Neural progenitor cell (in vitro differentiated cells): ENCODE data around the gene PIGM. TPM values are rescaled to one million over a fixed set of nuclear protein-coding genes. Genes with fewer than 3 reads are reported as not detected.

Experiments
- DNase-seq: peaks from one replicate; pipeline ENCODE4 v3.0.0-alpha.2; 2016; ENCODE audit warnings: low spot score
- H2AFZ ChIP-seq: fragments of 200-600 bp; sonication (generic); replicated peaks from 2 replicates; pipeline ENCODE4 v1.6.1; 2016; ENCODE audit warnings: antibody characterized with exemption
- H3F3A ChIP-seq: fragments of 200-600 bp; sonication (generic); 2 replicates; pipeline ENCODE4 v1.6.1; 2016; ENCODE audit warnings: antibody characterized with exemption, low read depth
- H3K27ac ChIP-seq: fragments of 200-600 bp; sonication (generic); 2 replicates; pipeline ENCODE4 v1.5.1; 2016; ENCODE audit warnings: mild to moderate bottlenecking
- H3K27me3 ChIP-seq: fragments of 200-600 bp; sonication (generic); 2 replicates; pipeline ENCODE4 v1.6.1; 2016; ENCODE audit warnings: mild to moderate bottlenecking, moderate library complexity
- H3K36me3 ChIP-seq: fragments of 200-600 bp; sonication (generic); 2 replicates; pipeline ENCODE4 v1.5.1; 2016
- H3K4me1 ChIP-seq: fragments of 200-600 bp; sonication (generic); 2 replicates; pipeline ENCODE4 v1.6.1; 2016; ENCODE audit warnings: mixed run types
- H3K4me2 ChIP-seq: fragments of 200-600 bp; sonication (generic); 2 replicates; pipeline ENCODE4 v1.6.1; 2016
- H3K4me3 ChIP-seq: fragments of 200-600 bp; sonication (generic); 2 replicates; pipeline ENCODE4 v1.5.1; 2016
- H3K79me2 ChIP-seq: fragments of 200-600 bp; sonication (generic); 2 replicates; pipeline ENCODE4 v1.6.1; 2016; ENCODE audit warnings: low read depth
- H3K9ac ChIP-seq: fragments of 200-600 bp; sonication (generic); 2 replicates; pipeline ENCODE4 v1.6.1; 2016
- H3K9me3 ChIP-seq: fragments of 200-600 bp; sonication (generic); 2 replicates; pipeline ENCODE4 v1.5.1; 2016; ENCODE audit warnings: low read depth
- H4K20me1 ChIP-seq: fragments of 200-600 bp; sonication (generic); 2 replicates; pipeline ENCODE4 v1.6.1; 2016; ENCODE audit warnings: low read depth
- H3K27ac Mint-ChIP-seq: 3 replicates; pipeline ENCODE4 v1.8.0; 2021; ENCODE audit warnings: mixed read lengths
- H3K27me3 Mint-ChIP-seq: 2 replicates; pipeline ENCODE4 v1.8.0; 2022; ENCODE audit warnings: low read depth, mild to moderate bottlenecking, inconsistent platforms, moderate library complexity, mixed read lengths; ENCODE audit not compliant: insufficient read depth
- H3K36me3 Mint-ChIP-seq: 3 replicates; pipeline ENCODE4 v1.8.0; 2021; ENCODE audit warnings: mixed read lengths
- H3K4me1 Mint-ChIP-seq: 3 replicates; pipeline ENCODE4 v1.8.0; 2021; ENCODE audit warnings: mixed read lengths
- H3K4me3 Mint-ChIP-seq: 3 replicates; pipeline ENCODE4 v1.8.0; 2021; ENCODE audit warnings: mild to moderate bottlenecking, moderate library complexity, mixed read lengths
- H3K9me3 Mint-ChIP-seq: 3 replicates; pipeline ENCODE4 v1.8.0; 2020; ENCODE audit warnings: mixed read lengths
- EZH2 ChIP-seq: fragments of 200-600 bp; sonication (generic); IDR thresholded peaks from 2 replicates; pipeline ENCODE4 v1.6.1; 2017; ENCODE audit warnings: antibody characterized with exemption, mild to moderate bottlenecking, moderate library complexity
- EZH2phosphoT487 ChIP-seq: fragments of 200-600 bp; sonication (generic); IDR thresholded peaks from 2 replicates; pipeline ENCODE4 v1.6.1; 2017; ENCODE audit warnings: antibody characterized with exemption
- total RNA-seq: library from RNA; depleted of rRNA; stranded (reverse); fragments of >200 nt; gene quantifications from 2 replicates; pipeline ENCODE4 v1.2.3, GENCODE V29; 2015; ENCODE audit warnings: low replicate concordance
- TF ChIP-seq, protein P1 (sequence below): fragments of 200-600 bp; sonication (generic); IDR thresholded peaks from 2 replicates; pipeline ENCODE4 v1.5.1; 2017; ENCODE audit warnings: antibody characterized with exemption, mild to moderate bottlenecking

PIGM gene
- total RNA-seq, 1 donor from 2014 or later = 7.1 TPM

DNA sequence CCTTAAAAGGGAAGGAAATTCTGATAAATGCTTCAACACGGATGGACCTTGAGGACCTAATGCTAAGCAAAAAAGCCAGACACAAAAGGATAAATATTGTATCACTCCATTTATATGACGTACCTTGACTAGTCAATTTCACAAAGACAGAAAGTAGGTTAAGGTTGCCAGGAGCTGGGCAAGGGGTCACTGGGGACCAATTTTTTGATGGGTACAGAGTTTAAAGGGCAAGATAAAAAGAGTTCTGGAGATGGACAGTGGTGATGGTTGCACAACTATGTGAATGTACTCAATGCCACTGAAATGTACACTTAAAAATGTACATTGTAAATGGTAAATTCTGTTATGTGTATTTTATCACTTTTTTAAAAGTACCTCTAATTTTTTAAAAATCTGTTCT lies 45.7 kb downstream of the PIGM start:
- Histone ChIP-seq H4K20me1 (no peaks in the 10 kb centered on the region), H3K79me2 (no peaks in the 10 kb centered on the region), H3K9ac (no peak overlapping the region), H3F3A (no peaks in the 10 kb centered on the region), H3K4me1 (no peaks in the 10 kb centered on the region), H3K9me3 (no peaks in the 10 kb centered on the region), H3K4me2 (no peak overlapping the region), H3K4me3 (no peak overlapping the region), H2AFZ (no peak overlapping the region), H3K27me3 (no peaks in the 10 kb centered on the region), H3K36me3 (no peaks in the 10 kb centered on the region), H3K27ac (no peak overlapping the region)
- no peak overlapping the region for H3K27ac Mint-ChIP-seq
- TF ChIP-seq EZH2 = no peak
- TF ChIP-seq, protein P1, sequence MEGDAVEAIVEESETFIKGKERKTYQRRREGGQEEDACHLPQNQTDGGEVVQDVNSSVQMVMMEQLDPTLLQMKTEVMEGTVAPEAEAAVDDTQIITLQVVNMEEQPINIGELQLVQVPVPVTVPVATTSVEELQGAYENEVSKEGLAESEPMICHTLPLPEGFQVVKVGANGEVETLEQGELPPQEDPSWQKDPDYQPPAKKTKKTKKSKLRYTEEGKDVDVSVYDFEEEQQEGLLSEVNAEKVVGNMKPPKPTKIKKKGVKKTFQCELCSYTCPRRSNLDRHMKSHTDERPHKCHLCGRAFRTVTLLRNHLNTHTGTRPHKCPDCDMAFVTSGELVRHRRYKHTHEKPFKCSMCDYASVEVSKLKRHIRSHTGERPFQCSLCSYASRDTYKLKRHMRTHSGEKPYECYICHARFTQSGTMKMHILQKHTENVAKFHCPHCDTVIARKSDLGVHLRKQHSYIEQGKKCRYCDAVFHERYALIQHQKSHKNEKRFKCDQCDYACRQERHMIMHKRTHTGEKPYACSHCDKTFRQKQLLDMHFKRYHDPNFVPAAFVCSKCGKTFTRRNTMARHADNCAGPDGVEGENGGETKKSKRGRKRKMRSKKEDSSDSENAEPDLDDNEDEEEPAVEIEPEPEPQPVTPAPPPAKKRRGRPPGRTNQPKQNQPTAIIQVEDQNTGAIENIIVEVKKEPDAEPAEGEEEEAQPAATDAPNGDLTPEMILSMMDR = no peak
- no peak for TF ChIP-seq EZH2phosphoT487
- H3K4me1 Mint-ChIP-seq = peaks cover 4% of the 10 kb centered on the region
- no peak for DNase-seq
- peaks cover 3% of the 10 kb centered on the region for H3K27me3 Mint-ChIP-seq
- no peak overlapping the region for H3K4me3 Mint-ChIP-seq
- peaks cover 2% of the 10 kb centered on the region for H3K9me3 Mint-ChIP-seq
- no peaks in the 10 kb centered on the region for H3K36me3 Mint-ChIP-seq

DNA sequence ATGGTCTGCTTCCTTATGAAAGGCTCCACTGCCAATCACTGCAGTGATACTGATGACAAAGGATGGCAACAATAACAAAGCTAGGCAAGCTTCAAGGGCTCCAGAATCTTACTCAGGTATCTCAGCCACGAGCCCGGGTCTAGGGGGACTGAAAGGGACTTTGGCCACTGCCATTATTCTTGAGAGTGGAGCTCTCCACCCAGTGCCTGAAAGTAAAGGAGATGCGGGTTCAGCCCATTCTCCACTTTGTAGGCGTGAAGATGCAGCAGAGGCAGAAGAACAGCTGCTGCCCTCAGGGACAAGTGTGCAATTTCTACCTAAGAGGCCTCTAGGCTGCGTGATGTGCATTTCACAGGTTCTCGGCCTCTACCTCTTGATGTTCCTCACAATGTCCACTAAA lies 46.3 kb downstream of the PIGM start:
- H3K27me3 Mint-ChIP-seq = peaks cover 3% of the 10 kb centered on the region
- no peaks in the 10 kb centered on the region for H3K9me3 ChIP-seq
- no peaks in the 10 kb centered on the region for H3K4me1 ChIP-seq
- H3K79me2 ChIP-seq = no peaks in the 10 kb centered on the region
- no peak overlapping the region for H3K4me3 ChIP-seq
- H3K27me3 ChIP-seq = no peaks in the 10 kb centered on the region
- no peak for DNase-seq
- peaks cover 2% of the 10 kb centered on the region for H3K9me3 Mint-ChIP-seq
- H3K9ac ChIP-seq = no peak overlapping the region
- no peaks in the 10 kb centered on the region for H3F3A ChIP-seq
- H2AFZ ChIP-seq = no peak overlapping the region
- no peak overlapping the region for H3K27ac ChIP-seq
- no peak overlapping the region for H3K4me3 Mint-ChIP-seq
- no peaks in the 10 kb centered on the region for H3K36me3 Mint-ChIP-seq
- TF ChIP-seq EZH2phosphoT487 (no peak), EZH2 (no peak)
- TF ChIP-seq, protein P1 = no peak
- H3K36me3 ChIP-seq = no peaks in the 10 kb centered on the region
- no peak overlapping the region for H3K27ac Mint-ChIP-seq
- no peak overlapping the region for H3K4me2 ChIP-seq
- peaks cover 4% of the 10 kb centered on the region for H3K4me1 Mint-ChIP-seq
- no peaks in the 10 kb centered on the region for H4K20me1 ChIP-seq

DNA sequence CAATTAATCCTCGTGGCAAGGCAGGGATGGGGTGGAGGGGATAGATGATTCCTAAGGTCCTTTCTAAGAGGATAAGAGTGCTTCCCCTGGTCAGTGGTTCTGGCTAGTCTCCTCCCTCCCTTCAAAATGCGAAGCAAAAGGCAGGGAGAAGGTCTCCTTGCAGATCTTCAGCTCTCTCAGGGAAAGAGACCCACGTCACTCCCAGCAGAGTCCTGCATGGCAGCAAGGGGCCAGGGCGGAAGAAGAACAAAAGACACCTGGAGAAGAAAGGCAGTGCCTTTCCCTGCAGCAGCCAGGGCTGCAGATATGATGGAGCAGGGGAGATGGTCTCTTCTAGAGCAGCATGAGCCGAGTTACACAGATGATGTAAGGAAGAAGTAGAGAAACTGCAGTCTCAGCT lies 48.1 kb downstream of the PIGM start:
- Histone ChIP-seq H3K4me3 (no peak overlapping the region), H3K27ac (no peak overlapping the region), H3K36me3 (no peaks in the 10 kb centered on the region), H3K4me1 (no peaks in the 10 kb centered on the region), H3K79me2 (no peaks in the 10 kb centered on the region), H2AFZ (no peak overlapping the region), H3K4me2 (no peak overlapping the region), H3K27me3 (peaks cover 3% of the 10 kb centered on the region), H3F3A (no peaks in the 10 kb centered on the region), H3K9ac (no peak overlapping the region), H3K9me3 (no peaks in the 10 kb centered on the region), H4K20me1 (no peaks in the 10 kb centered on the region)
- H3K27ac Mint-ChIP-seq = no peak overlapping the region
- peaks cover 2% of the 10 kb centered on the region for H3K9me3 Mint-ChIP-seq
- H3K27me3 Mint-ChIP-seq = peaks cover 4% of the 10 kb centered on the region
- no peak for DNase-seq
- TF ChIP-seq EZH2phosphoT487 = no peak
- H3K4me1 Mint-ChIP-seq = peaks cover 4% of the 10 kb centered on the region
- no peaks in the 10 kb centered on the region for H3K36me3 Mint-ChIP-seq
- H3K4me3 Mint-ChIP-seq = no peak overlapping the region

DNA sequence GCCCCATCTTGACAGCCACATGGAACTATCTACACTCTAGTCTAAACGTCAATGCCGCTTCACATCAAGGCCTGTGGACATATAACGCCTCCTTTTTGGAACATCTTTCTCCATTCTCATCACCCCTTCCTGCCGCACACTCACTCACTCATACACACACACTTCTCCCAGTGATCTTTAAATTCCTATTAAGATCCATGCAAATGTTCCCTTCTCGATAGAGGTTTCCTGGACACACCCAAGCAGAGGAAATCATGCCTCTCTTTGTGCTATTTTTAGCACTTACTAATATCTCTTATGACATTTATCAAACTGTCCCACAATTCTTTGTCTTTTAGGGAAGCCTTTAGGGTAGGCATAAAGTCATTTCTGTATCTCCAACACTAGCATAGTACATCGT lies 49.5 kb downstream of the PIGM start:
- Mint-ChIP-seq H3K9me3 (peaks cover 2% of the 10 kb centered on the region), H3K36me3 (no peaks in the 10 kb centered on the region), H3K27me3 (peaks cover 2% of the 10 kb centered on the region), H3K27ac (no peak overlapping the region), H3K4me3 (no peak overlapping the region), H3K4me1 (peaks cover 4% of the 10 kb centered on the region)
- no peak overlapping the region for H3K4me3 ChIP-seq
- no peak overlapping the region for H2AFZ ChIP-seq
- H3K27me3 ChIP-seq = peaks cover 6% of the 10 kb centered on the region
- H4K20me1 ChIP-seq = no peaks in the 10 kb centered on the region
- no peaks in the 10 kb centered on the region for H3K9me3 ChIP-seq
- no peak for TF ChIP-seq EZH2phosphoT487
- no peak for DNase-seq
- no peak overlapping the region for H3K4me2 ChIP-seq
- no peak overlapping the region for H3K27ac ChIP-seq
- no peak overlapping the region for H3K9ac ChIP-seq
- H3K79me2 ChIP-seq = no peaks in the 10 kb centered on the region
- no peaks in the 10 kb centered on the region for H3F3A ChIP-seq
- no peaks in the 10 kb centered on the region for H3K4me1 ChIP-seq
- H3K36me3 ChIP-seq = no peaks in the 10 kb centered on the region
